ENCODE results near the gene MEIOSIN.

DNA sequence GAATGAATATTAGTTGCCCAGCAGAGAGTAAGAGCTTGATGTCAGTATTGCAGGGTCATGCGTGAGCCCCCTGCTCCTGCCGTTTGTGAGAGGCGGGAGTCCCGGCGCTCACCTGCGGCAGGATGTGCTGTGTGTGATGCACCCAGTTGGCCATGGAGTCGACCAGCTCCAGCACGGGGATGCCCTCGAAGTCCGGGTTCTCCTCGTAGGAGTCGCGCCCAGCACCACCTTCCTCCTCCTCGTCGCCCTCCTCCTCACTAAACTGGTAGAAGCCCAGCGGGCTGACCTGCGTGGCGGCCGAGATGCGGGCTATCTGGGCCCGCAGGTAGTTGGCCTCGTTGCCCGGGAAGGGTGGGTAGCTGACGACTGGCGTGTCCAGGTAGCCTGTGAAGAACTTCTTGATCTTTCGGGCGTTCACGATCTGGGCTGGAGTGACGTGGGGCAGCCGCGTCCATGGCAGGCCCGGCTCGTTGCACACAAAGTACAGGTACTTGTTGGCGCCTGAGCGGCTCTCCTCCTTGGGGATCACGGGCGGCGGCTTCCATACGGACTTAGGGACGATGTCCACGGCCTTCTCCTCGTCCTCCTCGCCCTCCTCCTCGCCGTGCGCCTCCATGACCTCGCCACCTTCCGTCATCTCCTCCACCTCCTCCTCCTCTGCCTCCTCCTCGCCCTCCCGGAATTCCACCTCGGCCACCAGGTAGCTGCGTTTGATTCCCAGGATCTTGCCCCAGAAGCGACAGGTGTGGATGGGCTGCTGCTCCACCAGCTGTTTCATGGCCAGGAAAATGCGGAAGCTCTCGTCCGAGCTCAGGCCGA, 71.1 kb downstream of the MEIOSIN start:
- TF ChIP-seq, protein P1, sequence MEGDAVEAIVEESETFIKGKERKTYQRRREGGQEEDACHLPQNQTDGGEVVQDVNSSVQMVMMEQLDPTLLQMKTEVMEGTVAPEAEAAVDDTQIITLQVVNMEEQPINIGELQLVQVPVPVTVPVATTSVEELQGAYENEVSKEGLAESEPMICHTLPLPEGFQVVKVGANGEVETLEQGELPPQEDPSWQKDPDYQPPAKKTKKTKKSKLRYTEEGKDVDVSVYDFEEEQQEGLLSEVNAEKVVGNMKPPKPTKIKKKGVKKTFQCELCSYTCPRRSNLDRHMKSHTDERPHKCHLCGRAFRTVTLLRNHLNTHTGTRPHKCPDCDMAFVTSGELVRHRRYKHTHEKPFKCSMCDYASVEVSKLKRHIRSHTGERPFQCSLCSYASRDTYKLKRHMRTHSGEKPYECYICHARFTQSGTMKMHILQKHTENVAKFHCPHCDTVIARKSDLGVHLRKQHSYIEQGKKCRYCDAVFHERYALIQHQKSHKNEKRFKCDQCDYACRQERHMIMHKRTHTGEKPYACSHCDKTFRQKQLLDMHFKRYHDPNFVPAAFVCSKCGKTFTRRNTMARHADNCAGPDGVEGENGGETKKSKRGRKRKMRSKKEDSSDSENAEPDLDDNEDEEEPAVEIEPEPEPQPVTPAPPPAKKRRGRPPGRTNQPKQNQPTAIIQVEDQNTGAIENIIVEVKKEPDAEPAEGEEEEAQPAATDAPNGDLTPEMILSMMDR (IDR thresholded peaks at IDR 0.05) = no peak
- no peak for TF ChIP-seq EP300 (IDR thresholded peaks at IDR 0.05)

Data from tibial nerve (tissue), 4 donors.